SK-N-SH treated with all-trans-retinoic acid at 6 μM for 48 hours (cell line): Measurements from ENCODE around the gene LRFN2.

ENCODE experiments used
- CREB5 ChIP-seq: fragments of 250-450 bp; sonication (Bioruptor Pico); IDR thresholded peaks from 2 replicates; pipeline ENCODE4 v1.5.1; 2020; ENCODE audit warnings: low read depth, mild to moderate bottlenecking, moderate library complexity
- ISL1 ChIP-seq: fragments of 250-450 bp; sonication (Bioruptor Pico); IDR thresholded peaks from 2 replicates; pipeline ENCODE4 v2.1.2; 2022; ENCODE audit warnings: mild to moderate bottlenecking, moderate library complexity
- PATZ1 ChIP-seq: fragments of 250-450 bp; sonication (Bioruptor Pico); IDR thresholded peaks from 2 replicates; pipeline ENCODE4 v1.8.0; 2020; ENCODE audit warnings: mild to moderate bottlenecking, moderate library complexity, borderline replicate concordance
- RARB ChIP-seq: fragments of 250-450 bp; sonication (Bioruptor Pico); IDR thresholded peaks from 2 replicates; pipeline ENCODE4 v1.8.0; 2021; ENCODE audit warnings: mild to moderate bottlenecking, moderate library complexity
- TOX ChIP-seq: fragments of 250-450 bp; sonication (Bioruptor Pico); IDR thresholded peaks from 2 replicates; pipeline ENCODE4 v1.8.0; 2021; ENCODE audit warnings: mild to moderate bottlenecking, moderate library complexity, borderline replicate concordance
- ZC3H10 ChIP-seq: fragments of 250-450 bp; sonication (Bioruptor Pico); IDR thresholded peaks from 2 replicates; pipeline ENCODE4 v1.5.1; 2021; ENCODE audit warnings: mild to moderate bottlenecking, moderate library complexity
- ZNF565 ChIP-seq: fragments of 450-650 bp; formaldehyde crosslinking; conservative IDR thresholded peaks from 2 replicates; pipeline ENCODE4 v1.5.0; 2020; ENCODE audit warnings: low read depth, mild to moderate bottlenecking, moderate library complexity
- ZNF8 ChIP-seq: fragments of 450-650 bp; formaldehyde crosslinking; IDR thresholded peaks from 2 replicates; pipeline ENCODE4 v1.5.0; 2020; ENCODE audit warnings: mild to moderate bottlenecking, moderate library complexity

- no peak for TF ChIP-seq ISL1 (CRISPR knock-in tag)
- TF ChIP-seq CREB5 (CRISPR knock-in tag) = no peak
- no peak for TF ChIP-seq PATZ1
- no peak for TF ChIP-seq ZC3H10
- TF ChIP-seq ZNF8 (CRISPR knock-in tag) = no peak
- no peak for TF ChIP-seq TOX
- no peak for TF ChIP-seq ZNF565
- TF ChIP-seq RARB (CRISPR knock-in tag) = no peak
These were observed 189.7 kb downstream of the LRFN2 start for GRCh38 chr6:40397287-40398033.
